HG03442 (cell line): ENCODE measurements around the gene BEND6.
"Not testable (repeated sequence)": the region's sequence is repeated elsewhere in the genome, so short reads cannot be mapped to it uniquely, and the experiment has no call there.

Source experiments
- ATAC-seq: cut with Tn5 transposase; IDR thresholded peaks from one replicate; pipeline ENCODE4 v1.9.1; 2021; ENCODE audit warnings: mild to moderate bottlenecking, moderate library complexity; ENCODE audit not compliant: unreplicated experiment

The BEND6 gene

GRCh38 chr6:57026001-57026400 lies 71.1 kb downstream of the BEND6 start:
- ATAC-seq, result no peak

DNA sequence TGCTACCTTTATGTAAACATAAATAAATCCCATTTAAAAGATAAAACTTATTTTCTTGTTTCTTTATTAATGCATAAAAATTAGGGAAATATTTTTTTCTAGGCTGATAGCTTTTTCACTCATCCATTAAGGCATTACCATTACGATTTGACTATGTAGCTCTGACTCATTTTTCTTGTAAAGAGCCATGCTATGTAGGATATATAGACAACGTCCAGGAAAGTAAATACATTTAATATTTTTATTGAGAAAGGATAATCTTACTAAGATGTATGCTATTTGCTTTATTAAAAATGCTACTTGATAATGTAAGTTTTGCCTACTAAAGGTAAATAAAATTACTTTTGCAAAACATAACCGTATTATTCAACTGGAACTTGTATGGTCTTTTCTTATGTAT lies 72.4 kb downstream of the BEND6 start:
- ATAC-seq, result no peak

DNA sequence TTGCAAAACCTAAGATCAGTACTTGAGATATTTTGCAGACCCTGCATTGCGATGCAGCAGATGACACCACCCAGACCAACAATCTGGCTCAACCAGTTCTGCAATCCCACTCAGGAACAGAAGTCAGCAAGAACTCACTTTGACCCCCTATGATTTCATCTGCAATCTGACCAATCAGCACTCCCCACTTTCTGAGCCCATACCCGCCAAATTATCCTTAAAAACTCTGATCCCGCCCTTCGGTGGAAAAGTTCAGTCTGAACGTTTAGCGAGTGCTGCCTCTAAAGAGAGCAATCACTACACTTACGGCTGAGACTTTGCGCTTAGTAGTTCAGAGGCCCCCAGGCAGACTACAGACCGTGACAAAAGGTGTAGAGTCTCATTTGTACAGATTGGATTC lies 74.3 kb downstream of the BEND6 start:
- ATAC-seq, result no peak

DNA sequence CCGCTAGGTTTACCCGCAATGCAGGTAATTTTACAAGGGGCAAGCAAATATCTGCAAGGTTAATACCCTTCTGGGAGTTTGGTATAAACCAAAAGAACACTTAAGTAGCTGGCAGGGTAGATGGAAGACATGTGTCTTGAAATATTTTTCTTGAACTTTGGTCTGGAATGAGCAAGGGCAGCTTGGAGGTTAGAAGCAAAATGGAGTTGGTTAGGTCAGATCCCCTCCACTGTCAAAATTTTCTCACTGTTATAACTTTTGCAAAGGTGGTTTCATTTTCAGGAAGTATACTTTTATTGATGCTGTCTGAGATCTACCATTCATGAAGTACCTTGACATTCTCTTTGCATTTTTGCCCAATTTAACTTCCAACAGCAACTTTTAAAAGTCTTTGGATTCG lies 78.3 kb downstream of the BEND6 start:
- ATAC-seq, result no peak

- no peak for ATAC-seq
These were observed 80.6 kb downstream of the BEND6 start for GRCh38 chr6:57035549-57035948.

DNA sequence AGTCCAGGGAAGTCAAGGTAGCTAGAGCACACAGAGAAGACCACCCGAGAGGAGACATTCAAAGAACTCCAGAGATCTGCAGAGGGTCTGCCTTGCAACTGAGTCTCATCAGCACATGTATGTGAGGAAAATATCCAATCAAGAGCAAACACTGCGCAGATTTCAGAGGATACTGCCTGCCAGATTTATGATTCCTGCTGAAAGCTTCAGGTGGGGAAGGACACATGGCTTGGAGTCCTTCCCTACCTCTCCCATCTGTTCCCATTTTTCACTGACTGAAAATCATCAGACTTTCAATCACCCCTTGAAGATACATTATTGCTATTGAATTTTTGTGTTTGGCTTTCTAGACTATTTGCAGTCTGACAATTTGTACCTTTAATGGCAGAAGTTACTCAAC lies 84.0 kb downstream of the BEND6 start:
- no peak for ATAC-seq

DNA sequence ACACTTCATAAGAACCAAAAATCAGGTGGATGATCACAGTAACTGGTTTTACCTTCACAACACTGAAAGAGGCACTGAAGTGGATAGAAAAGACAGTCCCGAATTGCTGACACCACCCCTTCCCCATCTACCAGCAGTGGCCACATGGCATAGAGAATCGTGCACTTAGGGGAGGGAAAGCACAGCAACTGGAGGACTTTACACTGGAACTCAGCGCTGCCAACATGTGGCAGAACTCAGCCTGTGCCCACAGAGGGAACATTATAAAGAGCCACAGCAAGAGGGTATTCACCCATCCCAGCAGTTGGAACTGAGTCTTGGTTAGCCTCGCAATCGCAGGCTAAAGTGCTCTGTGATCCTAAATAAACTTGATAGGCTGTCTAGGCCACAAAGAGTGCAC lies 85.1 kb downstream of the BEND6 start:
- no peak for ATAC-seq

- not testable (repeated sequence) for ATAC-seq
These were observed 89.2 kb downstream of the BEND6 start for GRCh38 chr6:57044061-57044460.

- ATAC-seq, result no peak
These were observed 89.7 kb downstream of the BEND6 start for GRCh38 chr6:57044568-57044967.

DNA sequence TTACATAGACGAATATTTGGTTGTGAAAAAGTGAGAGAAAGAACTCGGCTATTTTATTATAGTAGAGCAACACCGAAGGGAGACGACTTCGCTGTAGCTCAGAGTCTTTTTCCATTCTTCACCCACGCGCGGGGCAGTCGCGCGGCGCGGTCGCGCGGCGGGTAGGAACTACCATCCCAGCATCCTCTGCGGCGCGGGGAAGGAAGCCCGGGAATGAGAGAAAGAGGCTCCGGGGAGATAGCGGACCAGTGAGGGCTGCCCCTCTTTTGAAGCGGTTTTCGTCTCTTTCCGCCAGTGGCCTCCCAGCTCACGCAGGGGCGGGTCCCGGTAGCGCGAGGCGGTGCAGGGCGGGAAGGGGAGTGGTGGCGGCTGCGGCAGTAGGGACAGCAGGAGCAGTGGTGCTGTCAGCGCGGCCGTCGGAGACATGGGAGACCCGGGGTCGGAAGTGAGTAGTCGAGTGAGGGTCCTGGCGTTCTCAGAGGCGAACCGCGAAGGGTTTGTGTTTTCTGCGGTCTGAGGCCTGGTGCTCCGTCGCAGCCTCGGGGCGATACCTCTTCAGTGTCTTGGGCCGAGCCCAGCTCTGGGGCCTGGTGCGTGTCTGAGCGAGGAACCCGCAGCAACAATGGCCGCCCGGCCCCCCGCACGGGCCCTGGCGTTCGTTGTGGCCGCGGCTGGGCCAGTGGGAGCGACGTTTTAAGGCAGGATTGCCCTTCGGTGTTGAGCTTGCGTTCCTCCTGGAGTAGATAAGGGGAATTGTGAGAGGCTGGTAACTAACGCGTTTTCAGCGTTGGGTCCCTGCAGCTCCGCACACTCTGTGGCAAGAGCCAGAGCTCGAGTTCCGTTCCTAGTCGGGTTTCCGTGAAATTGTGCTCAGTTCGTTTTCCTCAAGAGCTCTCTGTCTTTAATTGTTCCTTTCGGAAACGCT lies 91.7 kb downstream of the BEND6 start, which contains the start of gene KIAA1586:
KIAA1586 (plus strand) TSS at position 362 of the 925 bp plus-strand sequence; CDS start at position 425, 63 bp downstream.
- peak; percentile 95 for ATAC-seq

DNA sequence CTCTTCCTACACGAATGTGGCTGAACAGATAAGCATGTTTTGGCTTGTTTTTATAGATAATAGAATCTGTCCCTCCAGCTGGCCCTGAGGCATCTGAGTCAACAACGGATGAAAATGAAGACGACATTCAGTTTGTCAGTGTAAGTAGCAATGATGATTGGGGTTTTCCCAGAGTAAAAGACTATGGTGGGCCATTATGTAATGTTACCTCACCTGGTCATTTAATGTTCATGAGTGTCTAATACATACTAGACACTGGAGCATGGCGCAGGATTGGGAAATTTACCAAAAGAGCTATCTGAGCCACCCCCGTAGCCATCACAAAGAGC lies 92.3 kb downstream of the BEND6 start:
- ATAC-seq, result peak; percentile 14

DNA sequence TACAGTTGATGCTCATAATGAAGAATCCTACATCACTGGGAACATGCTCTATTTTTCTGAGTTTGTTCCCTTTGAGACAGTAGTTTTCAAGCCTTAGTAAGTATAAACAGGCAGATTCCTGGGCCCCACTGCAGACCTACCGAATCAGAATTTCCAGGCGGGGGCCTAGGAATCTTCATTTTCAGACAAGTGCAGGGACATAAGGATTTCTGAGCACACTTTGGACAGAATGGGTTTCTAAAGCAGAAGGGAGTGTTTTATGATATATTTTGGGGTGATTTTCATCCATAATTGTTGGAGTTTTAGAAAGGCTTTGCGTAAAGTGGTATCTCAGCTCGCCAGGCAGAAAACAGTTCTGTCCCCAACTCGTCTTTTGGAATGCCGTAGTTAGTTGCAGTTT lies 93.0 kb downstream of the BEND6 start:
- ATAC-seq, result not testable (repeated sequence)

DNA sequence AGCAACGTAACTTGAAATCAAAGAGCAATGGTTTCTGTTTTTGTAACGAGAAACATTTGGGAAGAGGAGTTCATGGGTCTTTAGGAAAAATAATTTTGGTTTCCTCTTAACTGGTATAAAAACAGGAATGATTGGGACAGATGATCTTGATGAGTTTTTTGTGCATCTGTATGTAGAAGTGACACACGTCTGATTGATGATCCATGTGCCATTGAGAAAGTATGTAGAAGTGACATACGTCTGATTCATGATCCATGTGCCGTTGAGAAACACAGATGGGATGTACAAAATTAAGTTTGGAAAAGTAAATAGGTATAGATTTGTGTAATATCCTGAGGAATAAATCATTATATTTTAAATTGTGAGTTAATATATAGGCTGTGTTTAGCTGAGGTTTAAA lies 93.7 kb downstream of the BEND6 start:
- ATAC-seq, result no peak

- no peak for ATAC-seq
These were observed 108.9 kb downstream of the BEND6 start for GRCh38 chr6:57063847-57064246.

GRCh38 chr6:57064809-57065208 lies 109.9 kb downstream of the BEND6 start:
- no peak for ATAC-seq

DNA sequence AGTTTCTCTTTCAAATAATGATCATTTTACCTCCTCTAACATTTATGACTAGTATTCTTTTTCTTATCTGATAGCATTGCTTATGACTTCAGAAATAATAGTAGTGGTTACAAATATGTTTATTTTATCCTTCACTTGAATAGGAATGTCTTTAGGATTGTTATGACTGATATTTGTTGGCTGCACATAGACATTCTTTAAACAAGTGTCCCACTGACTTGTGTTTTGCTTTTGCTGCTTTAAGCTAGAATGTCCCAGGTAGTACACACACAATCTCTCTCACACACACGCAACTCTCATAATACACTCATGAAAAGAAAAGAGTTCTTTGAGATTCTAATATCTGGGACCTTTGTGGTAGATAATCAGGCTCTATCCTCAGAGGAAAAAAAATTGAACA lies 113.2 kb downstream of the BEND6 start:
- ATAC-seq, result no peak

GRCh38 chr6:57069228-57069627 lies 114.3 kb downstream of the BEND6 start:
- ATAC-seq, result no peak

- ATAC-seq, result no peak
These were observed 115.0 kb downstream of the BEND6 start for GRCh38 chr6:57069920-57070331.

- ATAC-seq, result no peak
These were observed 117.2 kb downstream of the BEND6 start for GRCh38 chr6:57072108-57072507.

DNA sequence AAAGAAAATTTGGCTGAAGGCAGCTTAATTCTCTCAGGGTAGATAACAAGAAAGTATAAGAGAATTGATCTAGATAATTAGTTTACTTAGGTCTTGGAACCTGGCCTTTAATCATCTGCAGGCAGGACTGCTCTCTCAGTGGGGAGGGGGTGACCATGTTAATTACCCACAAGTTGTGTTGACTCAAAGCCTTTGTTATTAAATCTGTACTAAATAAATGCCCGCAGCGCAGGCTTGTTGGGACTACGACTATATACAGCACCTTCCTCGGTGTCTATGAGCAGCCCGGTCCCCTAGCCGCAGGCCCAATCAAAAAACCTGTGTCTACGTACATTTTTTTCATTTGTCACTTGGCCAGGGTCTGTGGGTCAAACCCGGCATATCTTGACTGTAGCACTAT lies 119.5 kb downstream of the BEND6 start:
- no peak for ATAC-seq

- no peak for ATAC-seq
These were observed 120.2 kb downstream of the BEND6 start for GRCh38 chr6:57075092-57075491.
